ENCODE measurements around the gene ANKRD40CL. TPM values are rescaled to one million over a fixed set of nuclear protein-coding genes. Genes with fewer than 3 reads are reported as not detected.

Gene ANKRD40CL
- total RNA-seq, 1 donor from 2014 or later: not detected

GRCh38 chr17:50794361-50794760 is 27.0 kb upstream of the ANKRD40CL start:
- Mint-ChIP-seq H3K4me1 (peaks cover 36% of the 10 kb centered on the region), H3K9me3 (no peaks in the 10 kb centered on the region), H3K36me3 (no peaks in the 10 kb centered on the region), H3K27me3 (ENCODE audit: insufficient read depth, low read depth) (peaks cover 6% of the 10 kb centered on the region), H3K4me3 (no peak overlapping the region), H3K27ac (no peak overlapping the region)
- Histone ChIP-seq H4K20me1 (ENCODE audit: low read depth) (no peaks in the 10 kb centered on the region), H3K4me3 (no peak overlapping the region), H3K9ac (no peak overlapping the region), H3F3A (ENCODE audit: low read depth) (no peaks in the 10 kb centered on the region), H3K4me2 (no peak overlapping the region), H3K9me3 (ENCODE audit: low read depth) (no peaks in the 10 kb centered on the region), H3K27ac (no peak overlapping the region), H3K27me3 (no peaks in the 10 kb centered on the region), H3K36me3 (no peaks in the 10 kb centered on the region), H3K79me2 (ENCODE audit: low read depth) (no peaks in the 10 kb centered on the region), H2AFZ (replicated peaks) (no peak overlapping the region), H3K4me1 (peaks cover 18% of the 10 kb centered on the region)
- TF ChIP-seq EZH2 (IDR thresholded peaks at IDR 0.05): no peak
- TF ChIP-seq, protein P1, sequence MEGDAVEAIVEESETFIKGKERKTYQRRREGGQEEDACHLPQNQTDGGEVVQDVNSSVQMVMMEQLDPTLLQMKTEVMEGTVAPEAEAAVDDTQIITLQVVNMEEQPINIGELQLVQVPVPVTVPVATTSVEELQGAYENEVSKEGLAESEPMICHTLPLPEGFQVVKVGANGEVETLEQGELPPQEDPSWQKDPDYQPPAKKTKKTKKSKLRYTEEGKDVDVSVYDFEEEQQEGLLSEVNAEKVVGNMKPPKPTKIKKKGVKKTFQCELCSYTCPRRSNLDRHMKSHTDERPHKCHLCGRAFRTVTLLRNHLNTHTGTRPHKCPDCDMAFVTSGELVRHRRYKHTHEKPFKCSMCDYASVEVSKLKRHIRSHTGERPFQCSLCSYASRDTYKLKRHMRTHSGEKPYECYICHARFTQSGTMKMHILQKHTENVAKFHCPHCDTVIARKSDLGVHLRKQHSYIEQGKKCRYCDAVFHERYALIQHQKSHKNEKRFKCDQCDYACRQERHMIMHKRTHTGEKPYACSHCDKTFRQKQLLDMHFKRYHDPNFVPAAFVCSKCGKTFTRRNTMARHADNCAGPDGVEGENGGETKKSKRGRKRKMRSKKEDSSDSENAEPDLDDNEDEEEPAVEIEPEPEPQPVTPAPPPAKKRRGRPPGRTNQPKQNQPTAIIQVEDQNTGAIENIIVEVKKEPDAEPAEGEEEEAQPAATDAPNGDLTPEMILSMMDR (IDR thresholded peaks at IDR 0.05): no peak
- no peak for TF ChIP-seq EZH2phosphoT487 (IDR thresholded peaks at IDR 0.05)
- no peak for DNase-seq (ENCODE audit: low spot score)

DNA sequence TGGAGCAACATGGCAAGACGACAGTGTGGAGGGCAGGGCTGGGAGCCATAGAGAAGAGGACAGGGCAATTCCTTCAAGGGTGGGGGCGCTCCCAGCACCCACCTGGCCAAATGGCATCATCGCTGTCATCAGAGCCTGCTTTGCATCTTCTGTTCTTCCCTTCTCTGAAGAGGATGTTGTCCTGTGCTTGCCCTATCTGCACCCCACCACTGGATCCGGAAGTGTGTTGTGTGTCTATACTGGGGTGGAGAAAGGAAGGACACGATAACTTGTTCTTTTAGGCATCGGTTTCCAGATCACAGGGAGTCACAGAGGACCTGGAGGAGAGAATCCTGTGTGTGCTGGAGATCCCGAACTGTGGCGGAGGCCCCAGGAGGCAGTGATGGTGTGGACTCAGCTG is 25.7 kb upstream of the ANKRD40CL start:
- H3K4me1 Mint-ChIP-seq: peaks cover 26% of the 10 kb centered on the region
- H3K27me3 Mint-ChIP-seq (ENCODE audit: insufficient read depth, low read depth): peaks cover 6% of the 10 kb centered on the region
- no peak overlapping the region for H3K4me2 ChIP-seq
- no peaks in the 10 kb centered on the region for H3K9me3 ChIP-seq (ENCODE audit: low read depth)
- DNase-seq (ENCODE audit: low spot score): no peak
- H3K27ac ChIP-seq: no peak overlapping the region
- no peaks in the 10 kb centered on the region for H3K36me3 Mint-ChIP-seq
- H3K27me3 ChIP-seq: no peaks in the 10 kb centered on the region
- H3K9ac ChIP-seq: no peak overlapping the region
- no peak overlapping the region for H2AFZ ChIP-seq (replicated peaks)
- H3K36me3 ChIP-seq: no peaks in the 10 kb centered on the region
- H3F3A ChIP-seq (ENCODE audit: low read depth): no peaks in the 10 kb centered on the region
- TF ChIP-seq EZH2phosphoT487 (IDR thresholded peaks at IDR 0.05): no peak
- TF ChIP-seq EZH2 (IDR thresholded peaks at IDR 0.05): no peak
- TF ChIP-seq, protein P1 (IDR thresholded peaks at IDR 0.05): no peak
- H3K27ac Mint-ChIP-seq: peak overlapping the region; percentile 30
- peaks cover 13% of the 10 kb centered on the region for H3K4me1 ChIP-seq
- H4K20me1 ChIP-seq (ENCODE audit: low read depth): no peaks in the 10 kb centered on the region
- H3K9me3 Mint-ChIP-seq: no peaks in the 10 kb centered on the region
- no peaks in the 10 kb centered on the region for H3K79me2 ChIP-seq (ENCODE audit: low read depth)
- no peak overlapping the region for H3K4me3 Mint-ChIP-seq
- H3K4me3 ChIP-seq: no peak overlapping the region

GRCh38 chr17:50792132-50792531 is 24.8 kb upstream of the ANKRD40CL start:
- H3K4me2 ChIP-seq: no peak overlapping the region
- no peak overlapping the region for H3K4me3 Mint-ChIP-seq
- H3K79me2 ChIP-seq (ENCODE audit: low read depth): no peaks in the 10 kb centered on the region
- no peaks in the 10 kb centered on the region for H3K27me3 ChIP-seq
- no peaks in the 10 kb centered on the region for H4K20me1 ChIP-seq (ENCODE audit: low read depth)
- TF ChIP-seq, protein P1 (IDR thresholded peaks at IDR 0.05): no peak
- TF ChIP-seq EZH2phosphoT487 (IDR thresholded peaks at IDR 0.05) (no peak), EZH2 (IDR thresholded peaks at IDR 0.05) (no peak)
- DNase-seq (ENCODE audit: low spot score): no peak
- no peaks in the 10 kb centered on the region for H3K9me3 Mint-ChIP-seq
- H3K9ac ChIP-seq: no peak overlapping the region
- no peak overlapping the region for H3K27ac Mint-ChIP-seq
- H3K4me3 ChIP-seq: no peak overlapping the region
- no peaks in the 10 kb centered on the region for H3K9me3 ChIP-seq (ENCODE audit: low read depth)
- peaks cover 22% of the 10 kb centered on the region for H3K4me1 Mint-ChIP-seq
- H2AFZ ChIP-seq (replicated peaks): no peak overlapping the region
- H3K27me3 Mint-ChIP-seq (ENCODE audit: insufficient read depth, low read depth): peaks cover 4% of the 10 kb centered on the region
- H3K36me3 Mint-ChIP-seq: no peaks in the 10 kb centered on the region
- peaks cover 10% of the 10 kb centered on the region for H3K4me1 ChIP-seq
- H3F3A ChIP-seq (ENCODE audit: low read depth): no peaks in the 10 kb centered on the region
- H3K36me3 ChIP-seq: no peaks in the 10 kb centered on the region
- no peak overlapping the region for H3K27ac ChIP-seq

Data from neural progenitor cell (in vitro differentiated cells).